ENCODE data around the gene SLC7A6. TPM values are rescaled to one million over a fixed set of nuclear protein-coding genes. Genes with fewer than 3 reads are reported as not detected.

SLC7A6 gene
- polyA plus RNA-seq, 1 experiment = 51.2 TPM

- Histone ChIP-seq H3K4me3 (ENCODE audit: low read depth, low read length) (no peak overlapping the region), H3K27me3 (ENCODE audit: control insufficient read depth, insufficient read depth, low read length) (no peaks in the 10 kb centered on the region), H3K36me3 (ENCODE audit: control insufficient read depth, insufficient read depth, low read length) (peaks cover 7% of the 10 kb centered on the region; the same call in 1 of the 2 replicates)
- ChIA-PET POLR2A (no interaction called here), CTCF (interaction anchor here (1.1 to 3.9 kb wide), 3 partner anchors 14 to 81 kb away, joined by 3 to 27 read pairs (median 20); no protein-coding TSS in a partner anchor)
- no peak for DNase-seq (ENCODE audit: low read depth)
- no peak for TF ChIP-seq CTCF (IDR thresholded peaks at IDR 0.05; ENCODE audit: insufficient read depth, low read depth, low read length)
These were observed 16.9 kb upstream of the SLC7A6 start for GRCh38 chr16:68247400-68247799.

- H3K4me3 ChIP-seq (ENCODE audit: low read depth, low read length) = no peak overlapping the region
- H3K27me3 ChIP-seq (ENCODE audit: control insufficient read depth, insufficient read depth, low read length) = no peaks in the 10 kb centered on the region
- CTCF ChIA-PET = interaction anchor here (1.1 to 1.3 kb wide), 2 partner anchors 10 to 14 kb away, joined by 3 read pairs; no protein-coding TSS in a partner anchor
- no peak for TF ChIP-seq CTCF (IDR thresholded peaks at IDR 0.05; ENCODE audit: insufficient read depth, low read depth, low read length)
- DNase-seq (ENCODE audit: low read depth) = no peak
- peaks cover 7% of the 10 kb centered on the region; the same call in 1 of the 2 replicates for H3K36me3 ChIP-seq (ENCODE audit: control insufficient read depth, insufficient read depth, low read length)
- POLR2A ChIA-PET = no interaction called here
These were observed 16.4 kb upstream of the SLC7A6 start for GRCh38 chr16:68247932-68248331.

DNA sequence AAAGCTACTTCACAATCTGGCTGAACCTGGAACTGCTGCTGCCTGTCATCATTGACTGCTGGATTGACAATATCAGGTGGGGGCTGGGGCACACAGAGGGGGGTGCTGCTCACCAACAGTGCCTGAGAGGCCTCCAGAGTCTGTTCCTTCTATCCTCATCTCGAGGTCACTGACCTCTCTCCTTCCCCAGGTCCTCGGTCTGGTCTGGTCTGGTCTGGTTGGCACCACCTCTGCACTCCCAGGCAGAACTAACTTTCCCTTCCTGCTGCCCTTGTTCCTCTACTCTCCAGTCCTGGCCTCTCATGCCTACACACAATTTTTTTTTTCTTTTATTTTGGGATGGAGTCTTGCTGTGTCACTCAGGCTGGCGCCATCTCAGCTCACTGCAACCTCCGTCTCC is 15.0 kb upstream of the SLC7A6 start:
- no peak for DNase-seq (ENCODE audit: low read depth)
- Histone ChIP-seq H3K4me3 (ENCODE audit: low read depth, low read length) (no peak overlapping the region), H3K36me3 (ENCODE audit: control insufficient read depth, insufficient read depth, low read length) (peaks cover 12% of the 10 kb centered on the region), H3K27me3 (ENCODE audit: control insufficient read depth, insufficient read depth, low read length) (no peaks in the 10 kb centered on the region)
- ChIA-PET CTCF (interaction anchor here (1.0 to 1.2 kb wide), 2 partner anchors 12 to 15 kb away, joined by 4 to 5 read pairs; partner anchors contain the start of gene SLC7A6), POLR2A (no interaction called here)
- TF ChIP-seq CTCF (IDR thresholded peaks at IDR 0.05; ENCODE audit: insufficient read depth, low read depth, low read length) = no peak

- ChIA-PET CTCF (interaction anchor here (1.1 to 4.3 kb wide), 4 partner anchors 11 to 78 kb away, joined by 3 to 20 read pairs (median 6); partner anchors contain the start of gene SLC7A6), POLR2A (no interaction called here)
- Histone ChIP-seq H3K27me3 (ENCODE audit: control insufficient read depth, insufficient read depth, low read length) (no peaks in the 10 kb centered on the region), H3K36me3 (ENCODE audit: control insufficient read depth, insufficient read depth, low read length) (peaks cover 19% of the 10 kb centered on the region), H3K4me3 (ENCODE audit: low read depth, low read length) (no peak overlapping the region)
- no peak for TF ChIP-seq CTCF (IDR thresholded peaks at IDR 0.05; ENCODE audit: insufficient read depth, low read depth, low read length)
- no peak for DNase-seq (ENCODE audit: low read depth)
These were observed 13.4 kb upstream of the SLC7A6 start for GRCh38 chr16:68250951-68251350.

DNA sequence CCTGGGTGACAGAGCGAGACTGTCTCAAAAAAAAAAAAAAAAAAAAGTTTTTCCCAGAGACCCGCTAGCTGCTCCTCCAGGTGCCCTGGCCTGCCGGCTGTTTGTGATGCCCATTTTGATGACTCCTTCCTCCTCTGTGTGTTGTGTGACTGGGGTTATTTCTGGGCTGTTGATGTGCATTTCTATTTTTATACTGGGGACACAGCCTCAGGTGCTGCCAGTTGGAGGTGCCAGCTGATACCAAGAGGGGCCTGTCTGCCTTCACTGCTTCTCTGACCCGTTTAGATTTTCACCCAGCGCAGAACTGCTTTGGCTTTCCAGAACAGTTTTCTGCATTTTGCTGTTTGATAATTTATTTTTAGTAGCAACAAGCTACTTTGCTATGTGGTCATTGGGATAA is 12.5 kb upstream of the SLC7A6 start:
- CTCF ChIA-PET = interaction anchor here (1.0 to 14.3 kb wide), 5 partner anchors 10 to 72 kb away, joined by 3 to 310 read pairs (median 8); partner anchors contain the start of gene SLC7A6
- Histone ChIP-seq H3K36me3 (ENCODE audit: control insufficient read depth, insufficient read depth, low read length) (peaks cover 19% of the 10 kb centered on the region), H3K4me3 (ENCODE audit: low read depth, low read length) (no peak overlapping the region), H3K27me3 (ENCODE audit: control insufficient read depth, insufficient read depth, low read length) (no peaks in the 10 kb centered on the region)
- POLR2A ChIA-PET = no interaction called here
- DNase-seq (ENCODE audit: low read depth) = no peak
- TF ChIP-seq CTCF (IDR thresholded peaks at IDR 0.05; ENCODE audit: insufficient read depth, low read depth, low read length) = no peak
